Prostate gland (tissue), 2 donors: ENCODE results near the gene GUCA1A.

Source experiments
- CTCF ChIP-seq, 4 experiments: fragments of 200-600 bp in 2 of 4; fragments of 450-650 bp in 2 of 4; sonication (generic) in 2 of 4; IDR thresholded peaks; 1 replicate in 3 of 4; 2 replicates in 1 of 4; pipeline ENCODE4 v1.5.1; 2016 to 2019; ENCODE audit warnings: antibody characterized with exemption in 4 of 4, mild to moderate bottlenecking in 2 of 4, moderate library complexity in 2 of 4
- POLR2A ChIP-seq: fragments of 450-650 bp; IDR thresholded peaks from one replicate; pipeline ENCODE4 v1.6.1; 2016; ENCODE audit warnings: antibody characterized with exemption, mild to moderate bottlenecking
- POLR2AphosphoS5 ChIP-seq: sonication (generic); formaldehyde crosslinking; IDR thresholded peaks from one replicate; pipeline ENCODE4 v1.6.1; 2017; ENCODE audit warnings: antibody characterized with exemption

- no peak for TF ChIP-seq CTCF (IDR thresholded peaks at IDR 0.05)
- no peak for TF ChIP-seq POLR2A
- TF ChIP-seq POLR2AphosphoS5 = no peak
Observed at GRCh38 chr6:42179261-42179944, 6.2 kb downstream of the GUCA1A start.
